HepG2 (cell line): ENCODE results near the gene GRB7. TPM values are rescaled to one million over a fixed set of nuclear protein-coding genes. Genes with fewer than 3 reads are reported as not detected.

Source experiments
- CC2D1A ChIP-seq: sonication (generic); formaldehyde crosslinking; IDR thresholded peaks from 2 replicates; pipeline ENCODE4 v1.8.1; 2023; ENCODE audit warnings: mild to moderate bottlenecking, missing genetic modification reagents
- CCDC6 ChIP-seq: sonication (generic); formaldehyde crosslinking; IDR thresholded peaks from 2 replicates; pipeline ENCODE4 v1.8.1; 2022; ENCODE audit warnings: mild to moderate bottlenecking, missing genetic modification reagents, moderate library complexity
- ELF3 ChIP-seq: IDR thresholded peaks from 2 replicates; pipeline ENCODE4 v1.6.1; 2016; ENCODE audit warnings: missing genetic modification reagents, missing compliant biosample characterization
- GABPA ChIP-seq, 2 experiments: IDR thresholded peaks; 2 replicates each; pipeline ENCODE4 v1.6.1; 2011 to 2016; ENCODE audit warnings: low read depth in 2 of 2, low read length in 1 of 2, missing biosample characterization in 1 of 2, missing genetic modification characterization in 1 of 2
- ISX ChIP-seq: sonication (generic); formaldehyde crosslinking; conservative IDR thresholded peaks from 2 replicates; pipeline ENCODE4 v1.5.0; 2020; ENCODE audit warnings: missing genetic modification reagents
- KAT7 ChIP-seq: IDR thresholded peaks from 2 replicates; pipeline ENCODE4 v1.6.1; 2018; ENCODE audit warnings: borderline replicate concordance, missing compliant biosample characterization
- MEF2D ChIP-seq: sonication (generic); formaldehyde crosslinking; IDR thresholded peaks from 2 replicates; pipeline ENCODE4 v1.5.1; 2020; ENCODE audit warnings: mild to moderate bottlenecking, missing genetic modification reagents
- MXI1 ChIP-seq: IDR thresholded peaks from 3 replicates; pipeline ENCODE4 v1.6.1; 2012; ENCODE audit warnings: low read depth, low read length, inconsistent platforms, borderline replicate concordance
- NFKBIZ ChIP-seq: IDR thresholded peaks from 2 replicates; pipeline ENCODE4 v1.6.1; 2018; ENCODE audit warnings: missing genetic modification reagents, missing compliant biosample characterization
- PHF5A ChIP-seq: IDR thresholded peaks from one replicate; pipeline ENCODE4 v1.6.1; 2018; ENCODE audit warnings: low read depth, missing genetic modification reagents; ENCODE audit not compliant: unreplicated experiment
- TBP ChIP-seq: sonication (generic); formaldehyde crosslinking; IDR thresholded peaks from 2 replicates; pipeline ENCODE4 v1.5.0; 2020; ENCODE audit warnings: missing genetic modification reagents
- TCF7 ChIP-seq: sonication (generic); IDR thresholded peaks from 2 replicates; pipeline ENCODE4 v1.6.1; 2016; ENCODE audit warnings: antibody characterized with exemption, low read depth
- ZFX ChIP-seq: sonication (generic); formaldehyde crosslinking; IDR thresholded peaks from 2 replicates; pipeline ENCODE4 v1.4.0; 2020; ENCODE audit warnings: mild to moderate bottlenecking, low read depth, missing genetic modification reagents, moderate library complexity
- ZNF143 ChIP-seq: sonication (generic); formaldehyde crosslinking; IDR thresholded peaks from 2 replicates; pipeline ENCODE4 v1.4.0; 2020; ENCODE audit warnings: missing genetic modification reagents
- ZNF207 ChIP-seq: fragments of 450-650 bp; IDR thresholded peaks from 2 replicates; pipeline ENCODE4 v1.6.1; 2016; ENCODE audit warnings: antibody characterized with exemption, borderline replicate concordance
- ZNF326 ChIP-seq: sonication (generic); formaldehyde crosslinking; IDR thresholded peaks from 2 replicates; pipeline ENCODE4 v1.4.0; 2020; ENCODE audit warnings: missing genetic modification reagents, borderline replicate concordance
- ZNF33A ChIP-seq: sonication (generic); formaldehyde crosslinking; IDR thresholded peaks from 2 replicates; pipeline ENCODE4 v1.5.1; 2020; ENCODE audit warnings: missing genetic modification reagents, mild to moderate bottlenecking, moderate library complexity, borderline replicate concordance
- ZNF547 ChIP-seq: sonication (generic); formaldehyde crosslinking; IDR thresholded peaks from 2 replicates; pipeline ENCODE4 v1.5.1; 2020; ENCODE audit warnings: mild to moderate bottlenecking, missing genetic modification reagents
- ZNF564 ChIP-seq: sonication (generic); formaldehyde crosslinking; IDR thresholded peaks from 2 replicates; pipeline ENCODE4 v1.8.1; 2023; ENCODE audit warnings: mild to moderate bottlenecking, missing genetic modification reagents
- ZNF615 ChIP-seq: sonication (generic); formaldehyde crosslinking; IDR thresholded peaks from 2 replicates; pipeline ENCODE4 v1.5.0; 2020; ENCODE audit warnings: mild to moderate bottlenecking, missing genetic modification reagents, borderline replicate concordance
- ZNF616 ChIP-seq: sonication (generic); formaldehyde crosslinking; IDR thresholded peaks from 2 replicates; pipeline ENCODE4 v1.5.0; 2020; ENCODE audit warnings: low read depth, mild to moderate bottlenecking, missing genetic modification reagents
- ZNF629 ChIP-seq: sonication (generic); formaldehyde crosslinking; conservative IDR thresholded peaks from 2 replicates; pipeline ENCODE4 v1.5.0; 2020; ENCODE audit warnings: missing genetic modification reagents
- ZNF766 ChIP-seq: sonication (generic); formaldehyde crosslinking; IDR thresholded peaks from 2 replicates; pipeline ENCODE4 v1.5.0; 2020; ENCODE audit warnings: missing genetic modification reagents, borderline replicate concordance
- polyA plus RNA-seq, 8 experiments: library from polyadenylated mRNA; depleted of rRNA in 3 of 8; stranded (reverse) in 7 of 8; unstranded in 1 of 8; fragments of >200 nt; fragmentation: Illumina TruSeq in 4 of 8; extraction: Trizol in 4 of 8; gene quantifications; 2 replicates each; pipeline versions ENCODE4 v1.2.1 to v1.2.3, GENCODE V29; 2011 to 2016; ENCODE audit warnings: low read depth in 4 of 8, missing spikeins in 1 of 8, mixed read lengths in 1 of 8; ENCODE audit not compliant: insufficient read depth in 1 of 8
- total RNA-seq, 5 experiments: library from RNA; depleted of rRNA; stranded (reverse); fragments of >200 nt; fragmentation: Illumina TruSeq; extraction: Trizol; gene quantifications; 2 replicates each; pipeline ENCODE4 v1.2.3, GENCODE V29; 2016; ENCODE audit warnings: low read depth in 1 of 5
- TF ChIP-seq, protein P1 (sequence below): sonication (generic); formaldehyde crosslinking; IDR thresholded peaks from 2 replicates; pipeline ENCODE4 v1.5.1; 2020; ENCODE audit warnings: mild to moderate bottlenecking, missing genetic modification reagents
- TF ChIP-seq, protein P2 (sequence below): sonication (generic); formaldehyde crosslinking; IDR thresholded peaks from 2 replicates; pipeline ENCODE4 v1.5.0; 2020; ENCODE audit warnings: missing genetic modification reagents

The GRB7 gene
- total and polyA plus RNA-seq, 2 of the 13 experiments (the other 11 are each of a cell fraction or from before 2014, with no cell fraction given): 60.2 to 77.7 TPM

GRCh38 chr17:39702901-39703893, 34.5 kb upstream of the GRB7 start (continued):
- TF ChIP-seq, protein P1, sequence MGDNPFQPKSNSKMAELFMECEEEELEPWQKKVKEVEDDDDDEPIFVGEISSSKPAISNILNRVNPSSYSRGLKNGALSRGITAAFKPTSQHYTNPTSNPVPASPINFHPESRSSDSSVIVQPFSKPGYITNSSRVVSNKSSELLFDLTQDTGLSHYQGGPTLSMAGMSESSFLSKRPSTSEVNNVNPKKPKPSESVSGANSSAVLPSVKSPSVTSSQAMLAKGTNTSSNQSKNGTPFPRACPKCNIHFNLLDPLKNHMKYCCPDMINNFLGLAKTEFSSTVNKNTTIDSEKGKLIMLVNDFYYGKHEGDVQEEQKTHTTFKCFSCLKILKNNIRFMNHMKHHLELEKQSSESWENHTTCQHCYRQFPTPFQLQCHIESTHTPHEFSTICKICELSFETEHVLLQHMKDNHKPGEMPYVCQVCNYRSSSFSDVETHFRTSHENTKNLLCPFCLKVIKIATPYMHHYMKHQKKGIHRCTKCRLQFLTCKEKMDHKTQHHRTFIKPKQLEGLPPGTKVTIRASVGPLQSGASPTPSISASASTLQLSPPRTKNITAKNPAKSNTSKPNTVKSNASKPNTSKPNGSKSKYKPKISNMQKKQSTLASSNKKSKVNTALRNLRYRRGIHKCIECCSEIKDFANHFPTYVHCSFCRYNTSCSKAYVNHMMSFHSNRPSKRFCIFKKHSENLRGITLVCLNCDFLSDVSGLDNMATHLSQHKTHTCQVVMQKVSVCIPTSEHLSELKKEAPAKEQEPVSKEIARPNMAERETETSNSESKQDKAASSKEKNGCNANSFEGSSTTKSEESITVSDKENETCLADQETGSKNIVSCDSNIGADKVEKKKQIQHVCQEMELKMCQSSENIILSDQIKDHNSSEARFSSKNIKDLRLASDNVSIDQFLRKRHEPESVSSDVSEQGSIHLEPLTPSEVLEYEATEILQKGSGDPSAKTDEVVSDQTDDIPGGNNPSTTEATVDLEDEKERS (CRISPR knock-in tag): peak; percentile 75
- TF ChIP-seq ZNF143 (CRISPR knock-in tag) (no peak), PHF5A (no peak), ISX (no peak), CC2D1A (CRISPR knock-in tag) (no peak), ELF3 (peak; percentile 65), MEF2D (CRISPR knock-in tag) (peak; percentile 42; the same call in 1 of the 2 replicates), ZNF616 (no peak), ZNF564 (CRISPR knock-in tag) (no peak), TBP (CRISPR knock-in tag) (no peak), ZNF207 (no peak), ZNF629 (CRISPR knock-in tag) (no peak), CCDC6 (CRISPR knock-in tag) (peak; percentile 23; the same call in 1 of the 2 replicates), ZNF766 (no peak), GABPA (IDR thresholded peaks at IDR 0.05; ENCODE audit: low read depth, low read length) (no peak), GABPA (CRISPR knock-in tag; IDR thresholded peaks at IDR 0.05; ENCODE audit: low read depth) (peak; percentile 49; the same call in 1 of the 2 replicates), NFKBIZ (0 out of 2 replicates have a peak, but pooled peaks have one; percentile 24), TCF7 (no peak; the same call in 1 of the 2 replicates), KAT7 (CRISPR knock-in tag) (no peak), ZNF615 (CRISPR knock-in tag) (no peak), ZNF33A (CRISPR knock-in tag) (no peak; the same call in 1 of the 2 replicates), MXI1 (peak; percentile 91; the same call in 2 of the 3 replicates), ZNF547 (CRISPR knock-in tag) (peak; percentile 47; the same call in 1 of the 2 replicates), ZFX (CRISPR knock-in tag) (peak; percentile 77), ZNF326 (CRISPR knock-in tag) (no peak)
- TF ChIP-seq, protein P2, sequence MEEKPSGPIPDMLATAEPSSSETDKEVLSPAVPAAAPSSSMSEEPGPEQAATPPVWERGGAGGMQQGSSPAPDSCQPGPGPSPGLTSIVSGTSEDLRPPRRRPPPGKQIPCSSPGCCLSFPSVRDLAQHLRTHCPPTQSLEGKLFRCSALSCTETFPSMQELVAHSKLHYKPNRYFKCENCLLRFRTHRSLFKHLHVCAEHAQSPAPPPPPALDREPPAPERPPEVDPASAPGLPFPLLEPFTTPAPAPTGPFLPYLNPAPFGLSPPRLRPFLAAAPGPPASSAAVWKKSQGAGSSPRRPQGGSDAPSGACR (CRISPR knock-in tag): no peak; the same call in 1 of the 2 replicates
